MM.1S (cell line): Measurements from ENCODE around the gene ZBTB49.

Experiments used
- CTCF ChIP-seq: fragments of 300-600 bp; sonication (generic); IDR thresholded peaks from 2 replicates; pipeline ENCODE4 v1.5.1; 2016; ENCODE audit warnings: antibody characterized with exemption, low read length, mixed read lengths
- EZH2 ChIP-seq: fragments of 300-600 bp; sonication (generic); optimal IDR thresholded peaks from 2 replicates; pipeline ENCODE3; 2017; ENCODE audit warnings: low read depth, mild to moderate bottlenecking, antibody characterized with exemption, low read length, mixed read lengths
- EZH2phosphoT487 ChIP-seq: fragments of 300-600 bp; sonication (generic); IDR thresholded peaks from 2 replicates; pipeline ENCODE4 v1.6.1; 2018; ENCODE audit warnings: antibody characterized with exemption, low read length

- TF ChIP-seq EZH2phosphoT487 (no peak), CTCF (no peak), EZH2 (no peak)
Observed at GRCh38 chr4:4315461-4316149, 25.6 kb downstream of the ZBTB49 start.
